Hippocampal formation (tissue), 2 donors: Measurements from ENCODE around the gene PTP4A1.
"Not testable (repeated sequence)": the region's sequence is repeated elsewhere in the genome, so short reads cannot be mapped to it uniquely, and the experiment has no call there.

Experiments used
- DNase-seq, 2 donors: peaks; one replicate each; lab custom pipeline; 2025; lab: John Stamatoyannopoulos, UW

PTP4A1 gene

GRCh38 chr6:63582579-63583231, 10.4 kb downstream of the PTP4A1 start:
- no peak for DNase-seq

- DNase-seq = no peak
Measured at GRCh38 chr6:63584125-63584514, 11.8 kb downstream of the PTP4A1 start.

GRCh38 chr6:63584566-63584965, 12.3 kb downstream of the PTP4A1 start:
- no peak for DNase-seq

GRCh38 chr6:63585652-63586051, 13.4 kb downstream of the PTP4A1 start:
- not testable (repeated sequence) for DNase-seq

GRCh38 chr6:63589952-63590411, 17.7 kb downstream of the PTP4A1 start:
- DNase-seq = no peak

- no peak for DNase-seq
Measured at GRCh38 chr6:63592886-63593285, 20.6 kb downstream of the PTP4A1 start.

GRCh38 chr6:63597141-63598048, 25.1 kb downstream of the PTP4A1 start:
- DNase-seq = no peak

GRCh38 chr6:63598049-63599036, 26.1 kb downstream of the PTP4A1 start:
- peak; percentile 62 to 66 for DNase-seq

GRCh38 chr6:63599243-63599642, 27.0 kb downstream of the PTP4A1 start:
- DNase-seq = no peak

GRCh38 chr6:63600136-63600535, 27.9 kb downstream of the PTP4A1 start:
- DNase-seq = no peak

GRCh38 chr6:63609231-63609630, 37.0 kb downstream of the PTP4A1 start:
- DNase-seq = no peak

GRCh38 chr6:63610944-63611343, 38.7 kb downstream of the PTP4A1 start:
- DNase-seq = no peak

- no peak for DNase-seq
Measured at GRCh38 chr6:63611560-63611959, 39.3 kb downstream of the PTP4A1 start.

GRCh38 chr6:63615590-63615989, 43.3 kb downstream of the PTP4A1 start:
- no peak for DNase-seq
